Keratinocyte (primary cell): Measurements from ENCODE around the gene NEGR1. TPM values are rescaled to one million over a fixed set of nuclear protein-coding genes. Genes with fewer than 3 reads are reported as not detected.

Experiments used
- DNase-seq: peaks from one replicate; pipeline ENCODE4 v3.0.0-alpha.2; 2011; ENCODE audit warnings: low read depth, missing footprints, low spot score
- FAIRE-seq: peaks from 2 replicates; lab custom pipeline; 2011; peaks lifted over from hg19 to GRCh38; lab: Jason Lieb, UNC
- H2AFZ ChIP-seq: 2 replicates; pipeline ENCODE4 v1.6.0; 2012; ENCODE audit warnings: low read length, control low read depth, inconsistent platforms; ENCODE audit not compliant: control insufficient read depth
- H3K27ac ChIP-seq: 2 replicates; pipeline ENCODE4 v1.5.1; 2011; ENCODE audit warnings: low read length; ENCODE audit not compliant: control insufficient read depth, insufficient read depth
- H3K27me3 ChIP-seq: 3 replicates; pipeline ENCODE4 v1.6.0; 2011; ENCODE audit warnings: low read length; ENCODE audit not compliant: control insufficient read depth, insufficient read depth; ENCODE audit errors: extremely low read depth
- H3K36me3 ChIP-seq, 2 experiments: 2 replicates in 1 of 2; 3 replicates in 1 of 2; pipeline ENCODE4 v1.5.1; 2011; ENCODE audit warnings: low read length in 2 of 2, mild to moderate bottlenecking in 1 of 2; ENCODE audit not compliant: control insufficient read depth in 2 of 2, insufficient read depth in 2 of 2; ENCODE audit errors: extremely low read depth in 1 of 2
- H3K4me1 ChIP-seq: 3 replicates; pipeline ENCODE4 v1.5.1; 2011; ENCODE audit warnings: low read length; ENCODE audit not compliant: control insufficient read depth, insufficient read depth; ENCODE audit errors: extremely low read depth
- H3K4me2 ChIP-seq: 3 replicates; pipeline ENCODE4 v1.6.0; 2011; ENCODE audit warnings: low read depth, low read length; ENCODE audit not compliant: control insufficient read depth, insufficient read depth; ENCODE audit errors: extremely low read depth
- H3K4me3 ChIP-seq, 3 experiments: fragments of 200-600 bp in 1 of 3; sonication (generic) in 1 of 3; 2 replicates in 2 of 3; 3 replicates in 1 of 3; pipeline ENCODE4 v1.5.1; 2011 to 2016; ENCODE audit warnings: low read length in 3 of 3, mild to moderate bottlenecking in 3 of 3, control low read depth in 2 of 3, inconsistent platforms in 1 of 3, low read depth in 1 of 3, mixed read lengths in 1 of 3, mixed run types in 1 of 3, moderate library complexity in 1 of 3; ENCODE audit not compliant: control insufficient read depth in 2 of 3, insufficient read depth in 2 of 3; ENCODE audit errors: extremely low read depth in 1 of 3
- H3K79me2 ChIP-seq: 2 replicates; pipeline ENCODE4 v1.6.0; 2012; ENCODE audit warnings: low read length; ENCODE audit not compliant: control insufficient read depth, insufficient read depth
- H3K9ac ChIP-seq: 3 replicates; pipeline ENCODE4 v1.6.0; 2011; ENCODE audit warnings: low read length; ENCODE audit not compliant: control insufficient read depth, insufficient read depth; ENCODE audit errors: extremely low read depth
- H3K9me1 ChIP-seq: 3 replicates; pipeline ENCODE4 v1.6.0; 2011; ENCODE audit warnings: low read length; ENCODE audit not compliant: control insufficient read depth, insufficient read depth; ENCODE audit errors: extremely low read depth
- H3K9me3 ChIP-seq: 2 replicates; pipeline ENCODE4 v1.5.1; 2012; ENCODE audit warnings: low read depth, low read length; ENCODE audit not compliant: control insufficient read depth
- H4K20me1 ChIP-seq: 3 replicates; pipeline ENCODE4 v1.6.0; 2011; ENCODE audit warnings: low read length; ENCODE audit not compliant: control insufficient read depth, insufficient read depth; ENCODE audit errors: extremely low read depth
- EZH2 ChIP-seq: IDR thresholded peaks from one replicate; pipeline ENCODE4 v1.6.1; 2012; ENCODE audit warnings: inconsistent platforms, mild to moderate bottlenecking, low read length, moderate library complexity
- dilution Hi-C: fragments of 300-500 bp; cut with MboI; formaldehyde crosslinking; loops from one replicate; pipeline ENCODE4 v1.7.0; 2020; ENCODE audit warnings: low sequenced_read_pairs; ENCODE audit not compliant: extremely low pct_ligation_motif_present
- polyA plus RNA-seq, 5 experiments: library from polyadenylated mRNA; depleted of rRNA in 3 of 5; stranded (reverse) in 3 of 5; stranded (forward) in 1 of 5; unstranded in 1 of 5; fragments of >200 nt; gene quantifications; 1 replicate in 1 of 5; 2 replicates in 3 of 5; 3 replicates in 1 of 5; pipeline versions ENCODE4 v1.2.1 to v1.2.3, GENCODE V29; 2011 to 2012; ENCODE audit warnings: missing spikeins in 2 of 5, low read depth in 1 of 5, low replicate concordance in 1 of 5
- TF ChIP-seq, protein P1 (sequence below), 3 experiments: IDR thresholded peaks in 1 of 3; conservative IDR thresholded peaks in 1 of 3; optimal IDR thresholded peaks in 1 of 3; 2 replicates in 2 of 3; 3 replicates in 1 of 3; pipeline versions ENCODE3 to v1.5.1; 2011; ENCODE audit warnings: low read length in 3 of 3, mild to moderate bottlenecking in 3 of 3, moderate library complexity in 2 of 3, control low read depth in 1 of 3, inconsistent platforms in 1 of 3; ENCODE audit not compliant: insufficient read depth in 2 of 3; ENCODE audit errors: extremely low read depth in 1 of 3

NEGR1 gene
- polyA plus RNA-seq, 1 donor (not counting 4 experiments of a cell fraction or from before 2014, with no cell fraction given), result 1.6 TPM

- H3K4me2 ChIP-seq, result no peak overlapping the region
- TF ChIP-seq, protein P1, sequence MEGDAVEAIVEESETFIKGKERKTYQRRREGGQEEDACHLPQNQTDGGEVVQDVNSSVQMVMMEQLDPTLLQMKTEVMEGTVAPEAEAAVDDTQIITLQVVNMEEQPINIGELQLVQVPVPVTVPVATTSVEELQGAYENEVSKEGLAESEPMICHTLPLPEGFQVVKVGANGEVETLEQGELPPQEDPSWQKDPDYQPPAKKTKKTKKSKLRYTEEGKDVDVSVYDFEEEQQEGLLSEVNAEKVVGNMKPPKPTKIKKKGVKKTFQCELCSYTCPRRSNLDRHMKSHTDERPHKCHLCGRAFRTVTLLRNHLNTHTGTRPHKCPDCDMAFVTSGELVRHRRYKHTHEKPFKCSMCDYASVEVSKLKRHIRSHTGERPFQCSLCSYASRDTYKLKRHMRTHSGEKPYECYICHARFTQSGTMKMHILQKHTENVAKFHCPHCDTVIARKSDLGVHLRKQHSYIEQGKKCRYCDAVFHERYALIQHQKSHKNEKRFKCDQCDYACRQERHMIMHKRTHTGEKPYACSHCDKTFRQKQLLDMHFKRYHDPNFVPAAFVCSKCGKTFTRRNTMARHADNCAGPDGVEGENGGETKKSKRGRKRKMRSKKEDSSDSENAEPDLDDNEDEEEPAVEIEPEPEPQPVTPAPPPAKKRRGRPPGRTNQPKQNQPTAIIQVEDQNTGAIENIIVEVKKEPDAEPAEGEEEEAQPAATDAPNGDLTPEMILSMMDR (optimal IDR thresholded peaks at IDR 0.05 in 1 of 3, IDR thresholded peaks at IDR 0.05 in 1 of 3, conservative IDR thresholded peaks at IDR 0.05 in 1 of 3; ENCODE audit: extremely low read depth in 1 of 3, insufficient read depth in 2 of 3, low read length in 3 of 3), result no peak
- no peak for TF ChIP-seq EZH2
- H3K27me3 ChIP-seq, result no peaks in the 10 kb centered on the region
- no peaks in the 10 kb centered on the region for H3K9me3 ChIP-seq
- no peaks in the 10 kb centered on the region for H3K79me2 ChIP-seq
- no peaks in the 10 kb centered on the region for H3K36me3 ChIP-seq
- H4K20me1 ChIP-seq, result no peaks in the 10 kb centered on the region
- H3K4me1 ChIP-seq, result no peaks in the 10 kb centered on the region
- no peak overlapping the region for H3K4me3 ChIP-seq
- H3K9ac ChIP-seq, result no peak overlapping the region
- H3K27ac ChIP-seq, result no peak overlapping the region
- DNase-seq (no peak), FAIRE-seq (no peak)
- H2AFZ ChIP-seq, result no peak overlapping the region
- no peaks in the 10 kb centered on the region for H3K9me1 ChIP-seq
- dilution Hi-C loops, result no loop called here
Measured at GRCh38 chr1:71651214-71651613, 631.1 kb downstream of the NEGR1 start.

- H3K4me2 ChIP-seq, result no peak overlapping the region
- no peaks in the 10 kb centered on the region for H3K9me1 ChIP-seq
- no peak overlapping the region for H3K4me3 ChIP-seq
- no peaks in the 10 kb centered on the region for H4K20me1 ChIP-seq
- no peaks in the 10 kb centered on the region for H3K27me3 ChIP-seq
- TF ChIP-seq, protein P1 (optimal IDR thresholded peaks at IDR 0.05 in 1 of 3, IDR thresholded peaks at IDR 0.05 in 1 of 3, conservative IDR thresholded peaks at IDR 0.05 in 1 of 3; ENCODE audit: extremely low read depth in 1 of 3, insufficient read depth in 2 of 3, low read length in 3 of 3), result no peak
- TF ChIP-seq EZH2, result no peak
- H3K36me3 ChIP-seq, result no peaks in the 10 kb centered on the region
- H3K79me2 ChIP-seq, result no peaks in the 10 kb centered on the region
- DNase-seq, result no peak
- no peak overlapping the region for H2AFZ ChIP-seq
- H3K9ac ChIP-seq, result no peak overlapping the region
- H3K4me1 ChIP-seq, result no peaks in the 10 kb centered on the region
- dilution Hi-C loops, result no loop called here
- FAIRE-seq, result no peak
- H3K9me3 ChIP-seq, result no peaks in the 10 kb centered on the region
- no peak overlapping the region for H3K27ac ChIP-seq
Measured at GRCh38 chr1:71650119-71650518, 632.2 kb downstream of the NEGR1 start.
